Measurements from ENCODE around the gene CREB1. TPM values are rescaled to one million over a fixed set of nuclear protein-coding genes. Genes with fewer than 3 reads are reported as not detected.
"Not testable (repeated sequence)": the region's sequence is repeated elsewhere in the genome, so short reads cannot be mapped to it uniquely, and the experiment has no call there.

CREB1 gene
- total RNA-seq, 1 donor from 2014 or later: 108 TPM

- Mint-ChIP-seq H3K36me3 (ENCODE audit: unreplicated experiment) (no peaks in the 10 kb centered on the region), H3K27me3 (ENCODE audit: unreplicated experiment) (peaks cover 3% of the 10 kb centered on the region), H3K4me3 (ENCODE audit: unreplicated experiment) (no peak overlapping the region), H3K4me1 (ENCODE audit: low read depth, unreplicated experiment) (peaks cover 12% of the 10 kb centered on the region), H3K9me3 (ENCODE audit: unreplicated experiment) (no peaks in the 10 kb centered on the region), H3K27ac (ENCODE audit: unreplicated experiment) (no peak overlapping the region)
- no peak for TF ChIP-seq CTCF (IDR thresholded peaks at IDR 0.05; ENCODE audit: partially characterized antibody, unreplicated experiment)
- no peak for DNase-seq
These were observed 39.3 kb upstream of the CREB1 start for GRCh38 chr2:207490441-207490840.

GRCh38 chr2:207491086-207491485, 38.7 kb upstream of the CREB1 start:
- Mint-ChIP-seq H3K36me3 (ENCODE audit: unreplicated experiment) (no peaks in the 10 kb centered on the region), H3K27ac (ENCODE audit: unreplicated experiment) (peak overlapping the region; percentile 23), H3K9me3 (ENCODE audit: unreplicated experiment) (no peaks in the 10 kb centered on the region), H3K4me3 (ENCODE audit: unreplicated experiment) (no peak overlapping the region), H3K4me1 (ENCODE audit: low read depth, unreplicated experiment) (peaks cover 12% of the 10 kb centered on the region), H3K27me3 (ENCODE audit: unreplicated experiment) (peaks cover 3% of the 10 kb centered on the region)
- no peak for DNase-seq
- TF ChIP-seq CTCF (IDR thresholded peaks at IDR 0.05; ENCODE audit: partially characterized antibody, unreplicated experiment): no peak

GRCh38 chr2:207491956-207492355, 37.8 kb upstream of the CREB1 start:
- H3K4me1 Mint-ChIP-seq (ENCODE audit: low read depth, unreplicated experiment): peaks cover 12% of the 10 kb centered on the region
- H3K9me3 Mint-ChIP-seq (ENCODE audit: unreplicated experiment): no peaks in the 10 kb centered on the region
- no peaks in the 10 kb centered on the region for H3K36me3 Mint-ChIP-seq (ENCODE audit: unreplicated experiment)
- no peak for TF ChIP-seq CTCF (IDR thresholded peaks at IDR 0.05; ENCODE audit: partially characterized antibody, unreplicated experiment)
- no peak overlapping the region for H3K4me3 Mint-ChIP-seq (ENCODE audit: unreplicated experiment)
- DNase-seq: no peak
- peaks cover 3% of the 10 kb centered on the region for H3K27me3 Mint-ChIP-seq (ENCODE audit: unreplicated experiment)
- H3K27ac Mint-ChIP-seq (ENCODE audit: unreplicated experiment): no peak overlapping the region

GRCh38 chr2:207492461-207492860, 37.3 kb upstream of the CREB1 start:
- no peaks in the 10 kb centered on the region for H3K36me3 Mint-ChIP-seq (ENCODE audit: unreplicated experiment)
- H3K4me1 Mint-ChIP-seq (ENCODE audit: low read depth, unreplicated experiment): peaks cover 9% of the 10 kb centered on the region
- peaks cover 3% of the 10 kb centered on the region for H3K27me3 Mint-ChIP-seq (ENCODE audit: unreplicated experiment)
- DNase-seq: no peak
- H3K27ac Mint-ChIP-seq (ENCODE audit: unreplicated experiment): no peak overlapping the region
- no peaks in the 10 kb centered on the region for H3K9me3 Mint-ChIP-seq (ENCODE audit: unreplicated experiment)
- H3K4me3 Mint-ChIP-seq (ENCODE audit: unreplicated experiment): no peak overlapping the region
- TF ChIP-seq CTCF (IDR thresholded peaks at IDR 0.05; ENCODE audit: partially characterized antibody, unreplicated experiment): no peak

GRCh38 chr2:207494137-207494536, 35.6 kb upstream of the CREB1 start:
- Mint-ChIP-seq H3K27me3 (ENCODE audit: unreplicated experiment) (peaks cover 1% of the 10 kb centered on the region), H3K4me3 (ENCODE audit: unreplicated experiment) (no peak overlapping the region), H3K4me1 (ENCODE audit: low read depth, unreplicated experiment) (peaks cover 12% of the 10 kb centered on the region), H3K27ac (ENCODE audit: unreplicated experiment) (no peak overlapping the region), H3K9me3 (ENCODE audit: unreplicated experiment) (no peaks in the 10 kb centered on the region), H3K36me3 (ENCODE audit: unreplicated experiment) (no peaks in the 10 kb centered on the region)
- TF ChIP-seq CTCF (IDR thresholded peaks at IDR 0.05; ENCODE audit: partially characterized antibody, unreplicated experiment): no peak
- no peak for DNase-seq

GRCh38 chr2:207496936-207497335, 32.8 kb upstream of the CREB1 start:
- not testable (repeated sequence) for DNase-seq; H3K9me3 Mint-ChIP-seq (ENCODE audit: unreplicated experiment); H3K4me3 Mint-ChIP-seq (ENCODE audit: unreplicated experiment); H3K36me3 Mint-ChIP-seq (ENCODE audit: unreplicated experiment); H3K4me1 Mint-ChIP-seq (ENCODE audit: low read depth, unreplicated experiment); H3K27ac Mint-ChIP-seq (ENCODE audit: unreplicated experiment); H3K27me3 Mint-ChIP-seq (ENCODE audit: unreplicated experiment)
